GM12891 (cell line): ENCODE data around the gene SLC17A7.

Experiments used
- POLR2A ChIP-seq: IDR thresholded peaks from 2 replicates; pipeline ENCODE4 v1.6.1; 2011; ENCODE audit warnings: low read depth, low read length, control low read depth
- POLR2AphosphoS5 ChIP-seq: IDR thresholded peaks from 2 replicates; pipeline ENCODE4 v1.6.1; 2011; ENCODE audit warnings: low read depth, low read length, control low read depth
- SPI1 ChIP-seq: IDR thresholded peaks from 2 replicates; pipeline ENCODE4 v1.6.1; 2011; ENCODE audit warnings: low read depth, low read length, control low read depth
- TAF1 ChIP-seq: IDR thresholded peaks from 2 replicates; pipeline ENCODE4 v1.6.1; 2011; ENCODE audit warnings: low read depth, low read length, control low read depth

DNA sequence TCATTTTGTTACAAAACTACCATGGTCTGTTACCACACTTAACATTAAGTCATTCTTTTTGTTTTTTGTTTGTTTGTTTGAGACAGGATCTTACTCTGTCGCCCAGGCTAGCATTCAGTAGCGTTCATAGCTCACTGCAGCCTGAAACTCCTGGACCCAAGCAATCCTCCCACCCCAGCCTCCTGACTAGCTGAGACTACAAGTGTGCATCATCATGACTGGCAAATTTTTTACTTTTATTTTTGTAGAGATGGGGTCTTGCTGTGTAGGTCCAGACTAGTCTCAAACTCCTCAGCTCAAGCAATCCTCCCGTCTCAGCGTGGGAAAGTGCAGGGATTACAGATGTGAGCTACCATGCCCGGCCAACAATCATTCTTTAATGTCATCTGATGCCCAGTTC is 15.0 kb upstream of the SLC17A7 start:
- TF ChIP-seq POLR2A, result no peak
- no peak for TF ChIP-seq TAF1
- no peak for TF ChIP-seq POLR2AphosphoS5
- TF ChIP-seq SPI1, result no peak
